Urinary bladder (tissue), 4 donors: ENCODE results near the gene ANKRD13D. TPM values are rescaled to one million over a fixed set of nuclear protein-coding genes. Genes with fewer than 3 reads are reported as not detected.

Experiments
- DNase-seq: peaks from one replicate; pipeline ENCODE4 v3.0.0-alpha.2; 2015; ENCODE audit errors: extremely low spot score
- H3K27ac ChIP-seq: one replicate; pipeline ENCODE4 v1.5.1; 2013; ENCODE audit warnings: low read depth, mild to moderate bottlenecking, moderate library complexity
- H3K36me3 ChIP-seq: one replicate; pipeline ENCODE4 v1.6.1; 2013; ENCODE audit warnings: mild to moderate bottlenecking, moderate library complexity; ENCODE audit not compliant: insufficient read depth
- H3K4me1 ChIP-seq: one replicate; pipeline ENCODE4 v1.6.1; 2013; ENCODE audit warnings: mild to moderate bottlenecking, moderate library complexity; ENCODE audit not compliant: insufficient read depth
- H3K4me3 ChIP-seq: one replicate; pipeline ENCODE4 v1.5.1; 2013; ENCODE audit warnings: low read depth, low read length
- WGBS: extraction: QIAGEN DNeasy Blood & Tissue Kit; methylation state at CpG from one replicate; pipeline ENCODE4 v1.1.7; 2013; 5-methylcytosine and 5-hydroxymethylcytosine counted together
- polyA plus RNA-seq: library from polyadenylated mRNA; stranded (reverse); fragments of 200-250 nt; gene quantifications from one replicate; pipeline ENCODE4 v1.2.3, GENCODE V29; 2013
- total RNA-seq: library from RNA; depleted of rRNA; stranded (reverse); fragments of >200 nt; gene quantifications from one replicate; pipeline ENCODE4 v1.2.3, GENCODE V29; 2014
- donor health status: healthy with polysubstance abuse.
- donor health status: healthy.

Gene ANKRD13D
- total and polyA plus RNA-seq, 2 donors = 25.2 to 44.0 TPM

DNA sequence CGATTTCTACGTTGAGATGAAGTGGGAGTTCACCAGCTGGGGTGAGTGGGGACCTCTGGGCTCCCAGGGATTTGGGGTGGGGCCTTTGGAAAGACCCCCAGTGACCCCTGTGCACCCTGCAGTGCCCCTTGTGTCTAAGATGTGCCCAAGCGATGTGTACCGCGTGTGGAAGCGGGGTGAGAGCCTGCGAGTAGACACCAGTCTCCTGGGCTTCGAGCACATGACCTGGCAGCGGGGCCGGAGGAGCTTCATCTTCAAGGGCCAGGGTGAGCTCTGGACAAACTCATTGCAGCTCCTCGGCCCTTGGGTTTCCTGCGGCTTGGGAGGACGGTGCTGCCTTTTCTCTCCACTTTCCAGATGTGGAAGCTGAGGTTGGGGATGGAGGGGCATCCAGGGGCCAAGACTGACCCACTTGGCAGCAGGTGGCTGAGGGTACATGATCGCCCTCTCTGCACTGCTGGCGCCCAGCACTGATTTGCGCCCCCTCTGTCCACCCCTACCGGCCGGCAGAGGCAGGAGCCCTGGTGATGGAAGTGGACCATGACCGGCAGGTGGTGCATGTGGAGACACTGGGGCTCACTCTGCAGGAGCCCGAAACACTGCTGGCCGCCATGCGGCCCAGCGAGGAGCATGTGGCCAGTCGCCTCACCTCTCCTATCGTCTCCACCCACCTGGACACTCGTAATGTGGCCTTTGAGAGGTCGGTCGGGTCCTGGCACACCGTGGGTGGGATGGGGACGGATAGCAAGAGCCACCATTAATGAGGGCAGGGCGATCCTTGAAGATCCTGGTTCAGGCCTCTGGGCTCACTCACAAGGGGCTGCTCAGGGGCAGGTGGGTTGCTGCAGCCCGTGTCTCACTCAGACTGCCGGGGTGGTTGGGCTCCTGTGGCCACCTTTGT is 2.6 kb downstream of the ANKRD13D start:
- Histone ChIP-seq H3K4me3 (no peak overlapping the region), H3K36me3 (no peaks in the 10 kb centered on the region), H3K27ac (no peak overlapping the region), H3K4me1 (no peaks in the 10 kb centered on the region)
- WGBS = 86% methylated on average over 33 of the region's 33 CpGs
- DNase-seq = no peak

- WGBS = 46% methylated on average over 3 of the region's 3 CpGs
- H3K4me1 ChIP-seq = no peaks in the 10 kb centered on the region
- DNase-seq = no peak
These were observed 3.6 kb downstream of the ANKRD13D start for GRCh38 chr11:67292671-67293070.

GRCh38 chr11:67293090-67293489 is 4.0 kb downstream of the ANKRD13D start:
- no peak overlapping the region for H3K27ac ChIP-seq
- no peaks in the 10 kb centered on the region for H3K36me3 ChIP-seq
- H3K4me1 ChIP-seq = no peaks in the 10 kb centered on the region

More at GRCh38 chr11:67292671-67293070, 3.6 kb downstream of the ANKRD13D start:
- no peak overlapping the region for H3K27ac ChIP-seq
- H3K36me3 ChIP-seq = no peaks in the 10 kb centered on the region
- no peak overlapping the region for H3K4me3 ChIP-seq

GRCh38 chr11:67295846-67296245 is 6.7 kb downstream of the ANKRD13D start:
- Histone ChIP-seq H3K36me3 (peaks cover 3% of the 10 kb centered on the region), H3K27ac (no peak overlapping the region), H3K4me3 (no peak overlapping the region), H3K4me1 (no peaks in the 10 kb centered on the region)
- no peak for DNase-seq
- 97% methylated on average over 1 of the region's 1 CpG for WGBS

More at GRCh38 chr11:67293090-67293489, 4.0 kb downstream of the ANKRD13D start:
- no peak for DNase-seq
- WGBS = 45% methylated on average over 3 of the region's 3 CpGs
- no peak overlapping the region for H3K4me3 ChIP-seq

- Histone ChIP-seq H3K27ac (no peak overlapping the region), H3K4me3 (no peak overlapping the region), H3K36me3 (peaks cover 6% of the 10 kb centered on the region), H3K4me1 (no peaks in the 10 kb centered on the region)
- WGBS = 93% methylated on average over 7 of the region's 7 CpGs
- no peak for DNase-seq
These were observed 9.7 kb downstream of the ANKRD13D start for GRCh38 chr11:67298786-67299185.

GRCh38 chr11:67299471-67300191 is 10.5 kb downstream of the ANKRD13D start:
- Histone ChIP-seq H3K4me1 (no peaks in the 10 kb centered on the region), H3K4me3 (no peak overlapping the region), H3K27ac (no peak overlapping the region), H3K36me3 (peaks cover 6% of the 10 kb centered on the region)
- 94% methylated on average over 29 of the region's 29 CpGs for WGBS
- no peak for DNase-seq

DNA sequence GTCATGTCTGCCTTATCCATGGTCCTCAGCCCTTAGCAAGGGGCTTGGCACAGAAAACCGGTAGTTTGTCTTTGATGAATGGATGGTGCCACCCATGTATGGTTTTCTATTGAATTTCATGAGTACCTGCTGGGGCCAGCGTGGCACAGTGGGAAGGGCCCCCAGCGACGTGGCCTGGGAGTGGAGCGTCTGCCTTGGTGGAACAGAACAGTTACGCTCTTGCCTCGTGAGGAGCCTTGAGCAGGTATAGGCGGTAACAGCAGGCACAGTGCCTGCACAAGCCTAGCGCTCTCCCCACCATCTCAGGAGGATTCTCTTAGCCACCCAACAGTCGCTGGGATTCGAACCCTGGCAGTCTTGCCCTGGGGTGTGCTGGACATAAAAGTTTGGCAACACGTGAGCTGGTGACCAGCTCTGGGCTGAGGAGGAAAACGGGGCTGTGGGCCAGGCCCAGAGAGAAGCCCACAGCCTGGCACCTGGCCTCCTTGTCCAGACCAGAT is 11.2 kb downstream of the ANKRD13D start:
- no peak overlapping the region for H3K4me3 ChIP-seq
- WGBS = 92% methylated on average over 13 of the region's 13 CpGs
- H3K27ac ChIP-seq = no peak overlapping the region
- H3K36me3 ChIP-seq = peaks cover 6% of the 10 kb centered on the region
- no peak for DNase-seq
- H3K4me1 ChIP-seq = no peaks in the 10 kb centered on the region

DNA sequence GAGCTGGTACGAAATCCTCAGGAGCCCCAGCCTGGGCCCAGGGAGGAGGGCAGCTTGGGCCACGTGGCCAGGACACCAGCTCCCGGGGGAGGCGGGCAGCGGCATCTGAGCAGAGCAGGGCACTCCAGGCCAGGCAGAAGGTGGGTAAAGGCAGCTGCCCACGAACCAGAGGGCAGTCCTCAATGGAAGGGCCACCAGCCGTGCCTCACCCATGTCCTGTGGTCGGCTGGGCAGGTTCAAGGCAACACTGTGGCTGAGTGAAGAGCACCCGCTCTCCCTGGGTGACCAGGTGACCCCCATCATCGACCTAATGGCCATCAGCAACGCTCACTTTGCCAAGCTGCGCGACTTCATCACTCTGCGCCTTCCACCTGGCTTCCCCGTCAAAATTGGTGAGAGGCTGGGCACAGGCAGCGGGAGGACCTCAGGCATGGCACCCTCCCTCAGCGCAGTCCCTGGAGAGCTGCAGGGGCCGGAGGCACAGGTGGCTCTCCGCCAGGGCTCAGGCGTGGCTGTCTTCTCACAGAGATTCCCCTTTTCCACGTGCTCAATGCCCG is 11.7 kb downstream of the ANKRD13D start:
- peaks cover 6% of the 10 kb centered on the region for H3K36me3 ChIP-seq
- no peak overlapping the region for H3K4me3 ChIP-seq
- H3K4me1 ChIP-seq = no peaks in the 10 kb centered on the region
- no peak for DNase-seq
- H3K27ac ChIP-seq = no peak overlapping the region
- 92% methylated on average over 22 of the region's 22 CpGs for WGBS

DNA sequence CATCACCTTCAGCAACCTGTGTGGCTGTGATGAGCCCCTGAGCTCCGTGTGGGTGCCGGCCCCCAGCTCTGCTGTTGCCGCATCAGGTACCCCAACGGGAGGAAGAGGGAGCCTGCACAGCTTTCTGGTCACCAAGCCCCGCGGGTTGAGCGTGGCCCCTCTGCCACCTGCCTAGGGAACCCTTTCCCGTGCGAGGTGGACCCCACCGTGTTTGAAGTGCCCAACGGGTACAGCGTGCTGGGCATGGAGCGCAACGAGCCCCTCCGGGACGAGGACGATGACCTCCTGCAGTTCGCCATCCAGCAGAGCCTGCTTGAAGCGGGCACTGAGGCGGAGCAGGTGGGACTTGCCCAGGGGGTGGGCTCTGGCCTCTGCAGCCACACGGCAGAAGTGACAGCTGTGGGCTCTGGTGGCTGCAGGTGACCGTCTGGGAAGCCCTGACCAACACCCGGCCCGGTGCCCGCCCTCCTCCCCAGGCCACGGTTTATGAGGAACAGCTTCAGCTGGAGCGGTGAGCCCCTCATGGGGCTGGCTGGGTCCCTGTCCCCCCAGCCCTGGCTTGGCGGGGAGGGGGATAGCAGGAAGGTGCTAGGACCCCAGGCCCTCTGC is 12.3 kb downstream of the ANKRD13D start:
- H3K36me3 ChIP-seq = peaks cover 6% of the 10 kb centered on the region
- peak overlapping the region; percentile 42 for H3K27ac ChIP-seq
- DNase-seq = no peak
- H3K4me3 ChIP-seq = no peak overlapping the region
- no peaks in the 10 kb centered on the region for H3K4me1 ChIP-seq
- 90% methylated on average over 28 of the region's 28 CpGs for WGBS

DNA sequence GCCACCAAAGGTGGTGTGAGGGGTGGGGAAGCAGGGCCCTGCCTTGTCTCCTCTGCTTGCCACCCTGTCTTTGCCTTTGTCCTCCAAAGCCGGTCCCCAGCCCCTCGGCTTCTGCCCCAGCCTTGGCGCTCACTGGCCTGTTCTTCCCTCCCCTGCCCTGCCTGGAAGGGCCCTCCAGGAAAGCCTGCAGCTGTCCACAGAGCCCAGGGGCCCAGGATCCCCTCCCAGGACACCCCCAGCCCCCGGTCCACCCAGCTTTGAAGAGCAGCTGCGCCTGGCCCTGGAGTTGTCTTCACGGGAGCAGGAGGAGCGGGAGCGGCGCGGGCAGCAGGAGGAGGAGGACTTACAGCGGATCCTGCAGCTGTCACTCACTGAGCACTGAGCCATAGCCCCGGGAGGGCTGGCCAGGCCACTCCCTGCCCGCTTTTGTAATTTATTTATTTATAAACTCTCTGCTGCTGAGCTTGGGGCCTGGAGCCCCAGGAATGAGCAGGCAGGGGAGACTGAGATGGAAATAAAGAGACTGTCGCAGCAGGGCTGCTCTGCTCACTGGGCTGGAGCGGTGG is 12.9 kb downstream of the ANKRD13D start:
- WGBS = 57% methylated on average over 15 of the region's 15 CpGs
- H3K4me3 ChIP-seq = peak overlapping the region; percentile 2
- no peaks in the 10 kb centered on the region for H3K4me1 ChIP-seq
- peak overlapping the region; percentile 91 for H3K27ac ChIP-seq
- H3K36me3 ChIP-seq = peaks cover 6% of the 10 kb centered on the region
- DNase-seq = no peak

DNA sequence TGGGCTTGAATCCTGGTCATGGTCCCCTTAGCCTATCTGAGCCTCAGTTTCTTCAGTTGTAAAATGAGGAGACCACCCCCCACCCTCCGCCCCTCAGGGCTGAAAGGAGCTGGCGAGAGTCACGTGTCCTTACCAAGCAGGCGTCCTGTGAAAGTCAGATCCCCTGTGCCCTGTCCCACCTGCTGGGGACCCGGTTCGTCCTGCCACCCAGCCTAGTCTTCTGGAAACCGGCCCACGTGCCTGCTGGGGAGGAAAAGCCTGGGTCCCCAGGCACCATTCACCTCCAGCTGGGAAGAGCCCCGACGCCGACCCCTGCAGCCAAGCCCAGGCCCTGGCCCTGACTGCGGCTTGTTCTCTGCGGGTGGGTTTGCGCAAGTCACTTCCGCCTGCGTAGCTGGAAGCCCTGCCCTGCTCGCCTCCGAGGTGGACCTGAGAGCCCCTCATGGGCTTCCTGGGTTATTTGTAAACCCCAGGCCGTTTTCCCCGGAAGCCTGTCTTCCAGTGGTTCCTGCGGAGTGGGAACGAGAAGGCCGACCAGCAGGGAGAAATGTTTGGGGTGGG is 13.5 kb downstream of the ANKRD13D start:
- H3K36me3 ChIP-seq = peaks cover 6% of the 10 kb centered on the region
- no peak for DNase-seq
- peak overlapping the region; percentile 91 for H3K4me3 ChIP-seq
- H3K27ac ChIP-seq = peak overlapping the region; percentile 91
- WGBS = 27% methylated on average over 23 of the region's 23 CpGs
- H3K4me1 ChIP-seq = no peaks in the 10 kb centered on the region

GRCh38 chr11:67303132-67303834 is 14.2 kb downstream of the ANKRD13D start, which contains the start of gene SSH3:
SSH3 (plus strand) TSS chr11:67303530; CDS start chr11:67303626, 96 bp downstream.
- H3K36me3 ChIP-seq = peaks cover 6% of the 10 kb centered on the region
- H3K27ac ChIP-seq = peak within 1 kb of the TSS; percentile 91
- peak within 1 kb of the TSS; percentile 91 for H3K4me3 ChIP-seq
- WGBS = under 1% methylated on average over 65 of the region's 65 CpGs
- H3K4me1 ChIP-seq = no peaks in the 10 kb centered on the region
- no peak for DNase-seq
